ENCODE results near the gene MRPS24.

MRPS24 gene

GRCh38 chr7:43844662-43845061 lies 24.7 kb downstream of the MRPS24 start:
- ATAC-seq, result no peak
- TF ChIP-seq CREB5 (CRISPR knock-in tag; IDR thresholded peaks at IDR 0.05; ENCODE audit: low read depth) (no peak), CSRNP3 (CRISPR knock-in tag; IDR thresholded peaks at IDR 0.05) (no peak), SNAI2 (CRISPR knock-in tag; IDR thresholded peaks at IDR 0.05) (no peak), PPARA (CRISPR knock-in tag; IDR thresholded peaks at IDR 0.05; ENCODE audit: borderline replicate concordance) (no peak), ZC3H10 (CRISPR knock-in tag; IDR thresholded peaks at IDR 0.05) (no peak), RARB (CRISPR knock-in tag; IDR thresholded peaks at IDR 0.05) (no peak), BACH2 (CRISPR knock-in tag; IDR thresholded peaks at IDR 0.05; ENCODE audit: borderline replicate concordance) (no peak), ISL1 (CRISPR knock-in tag; IDR thresholded peaks at IDR 0.05) (no peak), ZFP30 (CRISPR knock-in tag; IDR thresholded peaks at IDR 0.05) (no peak), ZNF565 (CRISPR knock-in tag; conservative IDR thresholded peaks at IDR 0.05; ENCODE audit: low read depth) (no peak), ZFP3 (CRISPR knock-in tag; IDR thresholded peaks at IDR 0.05) (no peak), ZNF8 (CRISPR knock-in tag; IDR thresholded peaks at IDR 0.05) (no peak), OSR1 (CRISPR knock-in tag; IDR thresholded peaks at IDR 0.05) (no peak), ARNTL (CRISPR knock-in tag; IDR thresholded peaks at IDR 0.05; ENCODE audit: borderline replicate concordance, low read depth) (no peak), CSDC2 (CRISPR knock-in tag; IDR thresholded peaks at IDR 0.05) (no peak), POU6F1 (CRISPR knock-in tag; IDR thresholded peaks at IDR 0.05; ENCODE audit: borderline replicate concordance, low read depth) (no peak), ZNF70 (CRISPR knock-in tag; IDR thresholded peaks at IDR 0.05) (no peak), TOX (CRISPR knock-in tag; IDR thresholded peaks at IDR 0.05; ENCODE audit: borderline replicate concordance) (no peak)

GRCh38 chr7:43844257-43844656 lies 25.1 kb downstream of the MRPS24 start:
- no peak for TF ChIP-seq SNAI2 (CRISPR knock-in tag; IDR thresholded peaks at IDR 0.05)
- TF ChIP-seq RARB (CRISPR knock-in tag; IDR thresholded peaks at IDR 0.05), result no peak
- no peak for TF ChIP-seq ZNF8 (CRISPR knock-in tag; IDR thresholded peaks at IDR 0.05)
- no peak for TF ChIP-seq TCF4 (CRISPR knock-in tag; IDR thresholded peaks at IDR 0.05; ENCODE audit: borderline replicate concordance)
- TF ChIP-seq ZNF565 (CRISPR knock-in tag; conservative IDR thresholded peaks at IDR 0.05; ENCODE audit: low read depth), result no peak
- no peak for TF ChIP-seq TOX (CRISPR knock-in tag; IDR thresholded peaks at IDR 0.05; ENCODE audit: borderline replicate concordance)
- no peak for TF ChIP-seq ESRRG (CRISPR knock-in tag; IDR thresholded peaks at IDR 0.05)
- TF ChIP-seq BACH2 (CRISPR knock-in tag; IDR thresholded peaks at IDR 0.05; ENCODE audit: borderline replicate concordance), result no peak
- TF ChIP-seq ISL1 (CRISPR knock-in tag; IDR thresholded peaks at IDR 0.05), result no peak
- no peak for TF ChIP-seq ARNTL (CRISPR knock-in tag; IDR thresholded peaks at IDR 0.05; ENCODE audit: borderline replicate concordance, low read depth)
- ATAC-seq, result no peak; the same call in 2 of the 3 replicates

- no peak for ATAC-seq
- no peak for TF ChIP-seq ESRRG (CRISPR knock-in tag; IDR thresholded peaks at IDR 0.05)
- no peak for TF ChIP-seq ZFP3 (CRISPR knock-in tag; IDR thresholded peaks at IDR 0.05)
- TF ChIP-seq SNAI2 (CRISPR knock-in tag; IDR thresholded peaks at IDR 0.05), result no peak
Observed at GRCh38 chr7:43843296-43843695, 26.0 kb downstream of the MRPS24 start.

GRCh38 chr7:43838201-43838658 lies 31.1 kb downstream of the MRPS24 start:
- no peak for ATAC-seq
- no peak for TF ChIP-seq GLIS3 (CRISPR knock-in tag; IDR thresholded peaks at IDR 0.05)
- no peak for TF ChIP-seq TSHZ2 (CRISPR knock-in tag; IDR thresholded peaks at IDR 0.05)
- no peak for TF ChIP-seq SNAI2 (CRISPR knock-in tag; IDR thresholded peaks at IDR 0.05)
- no peak for TF ChIP-seq ZNF70 (CRISPR knock-in tag; IDR thresholded peaks at IDR 0.05)
- no peak for TF ChIP-seq TCF4 (CRISPR knock-in tag; IDR thresholded peaks at IDR 0.05; ENCODE audit: borderline replicate concordance)
- no peak for TF ChIP-seq ISL1 (CRISPR knock-in tag; IDR thresholded peaks at IDR 0.05)
- TF ChIP-seq CSDC2 (CRISPR knock-in tag; IDR thresholded peaks at IDR 0.05), result no peak
- no peak for TF ChIP-seq ZNF565 (CRISPR knock-in tag; conservative IDR thresholded peaks at IDR 0.05; ENCODE audit: low read depth)
- no peak for TF ChIP-seq OSR1 (CRISPR knock-in tag; IDR thresholded peaks at IDR 0.05)
- TF ChIP-seq ZC3H10 (CRISPR knock-in tag; IDR thresholded peaks at IDR 0.05), result no peak
- TF ChIP-seq CSRNP3 (CRISPR knock-in tag; IDR thresholded peaks at IDR 0.05), result no peak
- TF ChIP-seq ZNF8 (CRISPR knock-in tag; IDR thresholded peaks at IDR 0.05), result no peak
